Measurements from ENCODE around the gene AKAP10. TPM values are rescaled to one million over a fixed set of nuclear protein-coding genes. Genes with fewer than 3 reads are reported as not detected.

AKAP10 gene
- total and polyA plus RNA-seq, 2 of the 8 experiments (the other 6 are each of a cell fraction or from before 2014, with no cell fraction given), result 13.3 to 27.0 TPM

DNA sequence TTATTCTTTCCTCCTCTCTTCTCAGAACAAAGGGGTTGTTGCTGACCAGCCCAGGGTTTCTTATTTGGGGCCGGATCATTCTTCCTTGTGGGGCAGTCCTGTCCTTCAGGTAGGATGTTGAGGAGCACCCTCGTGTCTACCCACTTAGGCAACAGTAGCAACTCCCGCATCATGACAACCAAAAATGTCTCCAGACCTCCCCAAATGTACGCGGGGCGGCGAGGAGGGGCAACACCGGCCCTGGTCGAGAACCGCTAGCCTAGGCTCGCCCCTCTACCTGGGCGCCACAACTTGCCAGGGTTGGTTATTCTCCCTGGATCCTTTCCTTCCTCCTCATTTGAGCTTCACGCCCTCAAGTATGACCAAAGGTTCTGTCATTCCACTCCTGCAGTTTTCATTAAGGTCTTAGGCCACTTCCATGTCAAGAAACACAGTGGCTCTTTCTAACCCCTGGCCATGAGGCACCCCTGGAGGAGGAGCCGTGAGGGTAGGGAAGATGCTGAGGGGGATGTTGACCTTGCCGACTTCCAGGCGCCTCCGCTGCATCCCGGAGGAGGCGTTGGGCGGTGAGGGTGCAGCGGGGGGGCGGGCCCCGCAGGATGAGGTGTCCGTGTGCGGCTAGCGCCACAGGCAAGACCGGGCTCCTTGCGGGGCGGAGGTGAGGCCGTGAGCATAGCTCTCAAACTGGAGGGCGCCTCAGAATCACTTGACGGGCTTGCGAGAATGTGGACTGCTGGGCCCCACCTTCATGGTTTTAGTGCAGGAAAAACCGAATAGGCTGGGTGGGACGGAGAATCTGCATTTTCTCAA, 30.8 kb upstream of the AKAP10 start (continued):
- TF ChIP-seq, protein P1, sequence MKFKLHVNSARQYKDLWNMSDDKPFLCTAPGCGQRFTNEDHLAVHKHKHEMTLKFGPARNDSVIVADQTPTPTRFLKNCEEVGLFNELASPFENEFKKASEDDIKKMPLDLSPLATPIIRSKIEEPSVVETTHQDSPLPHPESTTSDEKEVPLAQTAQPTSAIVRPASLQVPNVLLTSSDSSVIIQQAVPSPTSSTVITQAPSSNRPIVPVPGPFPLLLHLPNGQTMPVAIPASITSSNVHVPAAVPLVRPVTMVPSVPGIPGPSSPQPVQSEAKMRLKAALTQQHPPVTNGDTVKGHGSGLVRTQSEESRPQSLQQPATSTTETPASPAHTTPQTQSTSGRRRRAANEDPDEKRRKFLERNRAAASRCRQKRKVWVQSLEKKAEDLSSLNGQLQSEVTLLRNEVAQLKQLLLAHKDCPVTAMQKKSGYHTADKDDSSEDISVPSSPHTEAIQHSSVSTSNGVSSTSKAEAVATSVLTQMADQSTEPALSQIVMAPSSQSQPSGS (IDR thresholded peaks at IDR 0.05; ENCODE audit: low read length), result no peak
- TF ChIP-seq JUN (IDR thresholded peaks at IDR 0.05; ENCODE audit: low read depth, low read length) (no peak), KDM4A (IDR thresholded peaks at IDR 0.05; ENCODE audit: low read depth, low read length, severe bottlenecking) (peak; percentile 46), NANOG (IDR thresholded peaks at IDR 0.05; ENCODE audit: insufficient read depth, low read depth, low read length, poor library complexity, severe bottlenecking) (no peak), RNF2 (IDR thresholded peaks at IDR 0.05; ENCODE audit: borderline replicate concordance, low read depth, low read length, missing control alignments, poor library complexity, severe bottlenecking) (no peak), GABPA (IDR thresholded peaks at IDR 0.05; ENCODE audit: borderline replicate concordance, insufficient read depth, low read length) (0 out of 2 replicates have a peak, but pooled peaks have one; percentile 17), KDM1A (IDR thresholded peaks at IDR 0.05; ENCODE audit: borderline replicate concordance, low read length) (no peak), RAD21 (IDR thresholded peaks at IDR 0.05 in 1 of 2, conservative IDR thresholded peaks at IDR 0.05 in 1 of 2; ENCODE audit: low read depth in 2 of 2, low read length in 2 of 2) (no peak)

Measured in H1 (cell line).